Activated CD4-positive, alpha-beta T cell treated with anti-CD3 and anti-CD28 coated beads, Interleukin-2, amount 50 U/mL, for 48 hours (primary cell): Measurements from ENCODE around the gene BNIP5.

Experiments used
- DNase-seq, 2 experiments: peaks; one replicate each; pipeline ENCODE4 v3.0.0-alpha.2; 2020

Gene BNIP5

GRCh38 chr6:36320475-36320874, 16.2 kb downstream of the BNIP5 start:
- DNase-seq, result no peak

GRCh38 chr6:36319821-36320220, 16.9 kb downstream of the BNIP5 start:
- no peak for DNase-seq

GRCh38 chr6:36319436-36319762, 17.3 kb downstream of the BNIP5 start:
- no peak for DNase-seq

- no peak for DNase-seq
Measured at GRCh38 chr6:36318690-36319435, 17.8 kb downstream of the BNIP5 start.

- DNase-seq, result no peak
Measured at GRCh38 chr6:36317623-36318022, 19.1 kb downstream of the BNIP5 start.

- DNase-seq, result no peak
Measured at GRCh38 chr6:36315921-36316320, 20.8 kb downstream of the BNIP5 start.

- no peak for DNase-seq
Measured at GRCh38 chr6:36314221-36315014, 22.3 kb downstream of the BNIP5 start.

- DNase-seq, result no peak
Measured at GRCh38 chr6:36313649-36313936, 23.1 kb downstream of the BNIP5 start.

GRCh38 chr6:36312854-36313648, 23.6 kb downstream of the BNIP5 start:
- no peak for DNase-seq

- no peak for DNase-seq
Measured at GRCh38 chr6:36309900-36310299, 26.8 kb downstream of the BNIP5 start.

- DNase-seq, result no peak
Measured at GRCh38 chr6:36309203-36309602, 27.5 kb downstream of the BNIP5 start.

GRCh38 chr6:36308514-36308913, 28.2 kb downstream of the BNIP5 start:
- DNase-seq, result no peak

GRCh38 chr6:36306375-36306774, 30.3 kb downstream of the BNIP5 start:
- no peak for DNase-seq

GRCh38 chr6:36305885-36306284, 30.8 kb downstream of the BNIP5 start:
- DNase-seq, result no peak

- peak; percentile 95 to 97 for DNase-seq
Measured at GRCh38 chr6:36302227-36302976, 34.3 kb downstream of the BNIP5 start.

GRCh38 chr6:36301781-36302180, 34.9 kb downstream of the BNIP5 start:
- DNase-seq, result no peak

- DNase-seq, result no peak
Measured at GRCh38 chr6:36301085-36301658, 35.5 kb downstream of the BNIP5 start.

GRCh38 chr6:36298027-36298426, 38.7 kb downstream of the BNIP5 start:
- DNase-seq, result no peak

GRCh38 chr6:36297511-36297910, 39.2 kb downstream of the BNIP5 start:
- no peak for DNase-seq

GRCh38 chr6:36297051-36297450, 39.6 kb downstream of the BNIP5 start:
- DNase-seq, result no peak

GRCh38 chr6:36296240-36296639, 40.4 kb downstream of the BNIP5 start:
- DNase-seq, result no peak

- no peak for DNase-seq
Measured at GRCh38 chr6:36292170-36292569, 44.5 kb downstream of the BNIP5 start.
